SK-N-SH (cell line): ENCODE results near the gene ST6GALNAC3. TPM values are rescaled to one million over a fixed set of nuclear protein-coding genes. Genes with fewer than 3 reads are reported as not detected.

Source experiments
- CTCF ChIA-PET: fragments of 300-600, 350-600 bp; formaldehyde crosslinking; extraction: SDS; loops from one replicate; lab custom pipeline; 2021; lab: Yijun Ruan, JAX
- POLR2A ChIA-PET: fragments of 350-600 bp; sonication (Branson Sonifier 250); formaldehyde crosslinking; extraction: SDS; loops from one replicate; lab custom pipeline; 2020; ENCODE audit warnings: antibody characterized with exemption, inconsistent platforms; lab: Yijun Ruan, JAX
- DNase-seq: peaks from one replicate; pipeline ENCODE4 v3.0.0; 2012
- H2AFZ ChIP-seq: fragments of 200-600 bp; sonication (generic); 2 replicates; pipeline ENCODE4 v1.8.1; 2016; ENCODE audit warnings: antibody characterized with exemption, mild to moderate bottlenecking, low read depth
- H3F3A ChIP-seq: fragments of 200-600 bp; sonication (generic); replicated peaks from 2 replicates; pipeline ENCODE3; 2016; ENCODE audit warnings: antibody characterized with exemption, mild to moderate bottlenecking; ENCODE audit not compliant: insufficient read depth
- H3K27ac ChIP-seq, 2 experiments: fragments of 200-500 bp in 1 of 2; fragments of 200-600 bp in 1 of 2; sonication (Bioruptor generic) in 1 of 2; sonication (generic), shearing (Covaris generic) in 1 of 2; 2 replicates each; pipeline versions ENCODE4 v1.5.1 to v1.6.1; 2014 to 2016; ENCODE audit warnings: low read depth in 2 of 2, inconsistent platforms in 1 of 2, low read length in 1 of 2, mild to moderate bottlenecking in 1 of 2, mixed read lengths in 1 of 2
- H3K27me3 ChIP-seq: fragments of 200-600 bp; sonication (generic), shearing (Covaris generic); 2 replicates; pipeline ENCODE4 v1.6.1; 2016; ENCODE audit warnings: mixed run types; ENCODE audit not compliant: insufficient read depth
- H3K36me3 ChIP-seq, 2 experiments: fragments of 200-500 bp in 1 of 2; fragments of 200-600 bp in 1 of 2; sonication (Bioruptor generic) in 1 of 2; sonication (generic) in 1 of 2; replicated peaks in 1 of 2; 2 replicates each; pipeline versions ENCODE3 to v1.5.1; 2014 to 2016; ENCODE audit warnings: low read length in 1 of 2, mild to moderate bottlenecking in 1 of 2; ENCODE audit not compliant: insufficient read depth in 2 of 2, control insufficient read depth in 1 of 2
- H3K4me1 ChIP-seq, 2 experiments: fragments of 200-500 bp in 1 of 2; fragments of 200-600 bp in 1 of 2; sonication (Bioruptor generic) in 1 of 2; sonication (generic), shearing (Covaris generic) in 1 of 2; 2 replicates each; pipeline versions ENCODE4 v1.5.1 to v1.6.1; 2014 to 2016; ENCODE audit warnings: low read depth in 1 of 2, low read length in 1 of 2, mixed run types in 1 of 2; ENCODE audit not compliant: insufficient read depth in 2 of 2, control insufficient read depth in 1 of 2
- H3K4me2 ChIP-seq: fragments of 200-600 bp; sonication (generic), shearing (Covaris generic); 2 replicates; pipeline ENCODE4 v1.6.1; 2017; ENCODE audit warnings: mixed run types
- H3K4me3 ChIP-seq, 2 experiments: fragments of 200-500 bp in 1 of 2; fragments of 200-600 bp in 1 of 2; sonication (Bioruptor generic) in 1 of 2; sonication (generic), shearing (Covaris generic) in 1 of 2; 2 replicates each; pipeline versions ENCODE4 v1.5.1 to v1.8.1; 2014 to 2016; ENCODE audit warnings: low read depth in 2 of 2, inconsistent platforms in 1 of 2, low read length in 1 of 2, mild to moderate bottlenecking in 1 of 2, mixed read lengths in 1 of 2, moderate library complexity in 1 of 2
- H3K79me2 ChIP-seq: fragments of 200-600 bp; sonication (generic); 2 replicates; pipeline ENCODE4 v1.8.1; 2017; ENCODE audit warnings: mild to moderate bottlenecking; ENCODE audit not compliant: insufficient read depth
- H3K9ac ChIP-seq: fragments of 200-600 bp; sonication (generic); 2 replicates; pipeline ENCODE4 v1.6.1; 2017; ENCODE audit warnings: mixed run types
- H3K9me2 ChIP-seq: fragments of 200-600 bp; sonication (generic); 2 replicates; pipeline ENCODE4 v1.6.1; 2017; ENCODE audit warnings: mixed run types
- H3K9me3 ChIP-seq: fragments of 200-600 bp; sonication (generic); 2 replicates; pipeline ENCODE4 v1.6.1; 2017; ENCODE audit warnings: mixed run types, mild to moderate bottlenecking, moderate library complexity
- H4K20me1 ChIP-seq: fragments of 200-600 bp; sonication (generic); 2 replicates; pipeline ENCODE4 v1.6.1; 2017; ENCODE audit warnings: mild to moderate bottlenecking, mixed run types; ENCODE audit not compliant: insufficient read depth
- ELF1 ChIP-seq: IDR thresholded peaks from 2 replicates; pipeline ENCODE4 v1.4.0; 2012
- EZH2phosphoT487 ChIP-seq: fragments of 200-600 bp; sonication (generic); IDR thresholded peaks from 2 replicates; pipeline ENCODE4 v1.6.1; 2017; ENCODE audit warnings: low read depth, mixed run types, mild to moderate bottlenecking, antibody characterized with exemption, moderate library complexity, borderline replicate concordance
- FOXJ3 ChIP-seq: sonication (generic); formaldehyde crosslinking; IDR thresholded peaks from 2 replicates; pipeline ENCODE4 v1.5.1; 2020; ENCODE audit warnings: mild to moderate bottlenecking, missing genetic modification reagents
- FOXM1 ChIP-seq: IDR thresholded peaks from 2 replicates; pipeline ENCODE4 v1.4.0; 2012; ENCODE audit warnings: low read depth, mild to moderate bottlenecking
- GATA2 ChIP-seq: sonication (generic); formaldehyde crosslinking; IDR thresholded peaks from 2 replicates; pipeline ENCODE4 v1.5.0; 2020; ENCODE audit warnings: mild to moderate bottlenecking, missing genetic modification reagents
- JUND ChIP-seq: IDR thresholded peaks from 2 replicates; pipeline ENCODE4 v1.4.0; 2012
- MEF2A ChIP-seq: IDR thresholded peaks from 2 replicates; pipeline ENCODE4 v1.4.0; 2012; ENCODE audit warnings: low read depth, borderline replicate concordance
- MXI1 ChIP-seq: IDR thresholded peaks from 2 replicates; pipeline ENCODE4 v1.6.1; 2012; ENCODE audit warnings: mild to moderate bottlenecking, low read depth, low read length, improper control_type of control experiment
- NFIC ChIP-seq: IDR thresholded peaks from 2 replicates; pipeline ENCODE4 v1.4.0; 2012; ENCODE audit warnings: borderline replicate concordance
- NRF1 ChIP-seq: IDR thresholded peaks from 2 replicates; pipeline ENCODE4 v1.6.1; 2012; ENCODE audit warnings: low read depth, mild to moderate bottlenecking, low read length
- PBX3 ChIP-seq: IDR thresholded peaks from 2 replicates; pipeline ENCODE4; 2012
- POLR2AphosphoS5 ChIP-seq: IDR thresholded peaks from 2 replicates; pipeline ENCODE4 v1.6.1; 2012; ENCODE audit warnings: low read depth, low read length
- RAD21 ChIP-seq: IDR thresholded peaks from 2 replicates; pipeline ENCODE4 v1.6.1; 2012; ENCODE audit warnings: mild to moderate bottlenecking, low read length
- RCOR1 ChIP-seq: fragments of 150-350 bp; IDR thresholded peaks from 2 replicates; pipeline ENCODE4 v1.6.1; 2017; ENCODE audit warnings: antibody characterized with exemption, low read length
- RFX5 ChIP-seq: IDR thresholded peaks from 2 replicates; pipeline ENCODE4 v1.6.1; 2012; ENCODE audit warnings: mild to moderate bottlenecking, improper control_type of control experiment, low read length
- TCF12 ChIP-seq: IDR thresholded peaks from 2 replicates; pipeline ENCODE4 v1.4.0; 2012
- TEAD4 ChIP-seq: IDR thresholded peaks from 2 replicates; pipeline ENCODE4 v1.4.0; 2012; ENCODE audit warnings: mild to moderate bottlenecking, borderline replicate concordance; ENCODE audit not compliant: insufficient read depth
- YY1 ChIP-seq: IDR thresholded peaks from 2 replicates; pipeline ENCODE4 v1.4.0; 2012; ENCODE audit warnings: low read depth, mild to moderate bottlenecking
- WGBS: methylation state at CpG from one replicate; pipeline ENCODE4 v1.1.6; 2017; ENCODE audit warnings: low lambda C conversion rate; 5-methylcytosine and 5-hydroxymethylcytosine counted together
- polyA plus RNA-seq, 3 experiments: library from polyadenylated mRNA; depleted of rRNA; stranded (reverse); fragments of >200 nt; gene quantifications; 2 replicates each; pipeline ENCODE4 v1.2.3, GENCODE V29; 2012
- TF ChIP-seq, protein P1 (sequence below): fragments of 150-350 bp; IDR thresholded peaks from 2 replicates; pipeline ENCODE4 v1.6.1; 2016; ENCODE audit warnings: mild to moderate bottlenecking, low read depth, low read length
- TF ChIP-seq, protein P2 (sequence below): IDR thresholded peaks from 2 replicates; pipeline ENCODE4 v1.4.0; 2012; ENCODE audit warnings: low read depth, borderline replicate concordance
- TF ChIP-seq, protein P3 (sequence below): fragments of 150-350 bp; IDR thresholded peaks from 2 replicates; pipeline ENCODE4 v1.6.1; 2017; ENCODE audit warnings: antibody characterized with exemption, low read length, low read depth, borderline replicate concordance
- TF ChIP-seq, protein P4 (sequence below): IDR thresholded peaks from 2 replicates; pipeline ENCODE4 v1.4.0; 2012; ENCODE audit warnings: low read depth, borderline replicate concordance
- TF ChIP-seq, protein P5 (sequence below): fragments of 200-600 bp; sonication (generic); IDR thresholded peaks from 2 replicates; pipeline ENCODE4 v1.6.1; 2017; ENCODE audit warnings: antibody characterized with exemption, mild to moderate bottlenecking, moderate library complexity

Gene ST6GALNAC3
- polyA plus RNA-seq, 1 of the 3 experiments (the other 2 are of a cell fraction), result 8.1 TPM

DNA sequence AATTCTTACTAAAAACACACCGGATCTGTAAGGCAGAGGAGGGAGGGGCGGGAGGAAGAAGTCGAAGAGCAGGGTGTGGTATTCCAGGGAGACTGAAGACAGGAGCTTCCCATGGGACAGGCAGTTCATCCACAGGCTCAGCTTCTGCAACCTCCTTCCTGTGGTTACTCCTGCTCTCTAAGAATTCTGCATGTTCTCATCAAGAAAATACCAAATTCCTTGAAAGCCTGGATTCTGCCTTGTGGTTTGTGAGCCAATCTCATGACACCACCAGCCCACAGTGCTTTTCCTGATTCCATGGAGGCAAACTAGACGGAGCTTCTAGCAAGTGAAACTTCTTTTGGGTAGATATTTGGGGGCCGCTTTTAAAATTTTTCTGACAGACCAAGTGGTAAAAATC is 1.1 kb upstream of the ST6GALNAC3 start:
- H3K9ac ChIP-seq, result no peak overlapping the region; the same call in 1 of the 2 replicates
- peak overlapping the region; percentile 97 for H3K4me2 ChIP-seq
- no peaks in the 10 kb centered on the region for H3K9me3 ChIP-seq
- no peaks in the 10 kb centered on the region for H3K36me3 ChIP-seq
- H3K4me1 ChIP-seq, result peaks cover 9 to 16% of the 10 kb centered on the region in 2 experiments
- no peak overlapping the region for H2AFZ ChIP-seq
- ChIA-PET CTCF (interaction anchor here (1.3 kb wide), 1 partner anchor 81 kb away, joined by 6 read pairs; no protein-coding TSS in a partner anchor), POLR2A (interaction anchor here (1.6 kb wide), 1 partner anchor 8 kb away, joined by 6 read pairs; no protein-coding TSS in a partner anchor)
- peaks cover 39% of the 10 kb centered on the region for H3F3A ChIP-seq
- H3K4me3 ChIP-seq, result no peak overlapping the region
- peak overlapping the region in 1 of 2 experiments; percentile 72; a peak in 2 of 4 replicates for H3K27ac ChIP-seq
- 73% methylated on average over 5 of the region's 5 CpGs for WGBS
- no peaks in the 10 kb centered on the region for H3K27me3 ChIP-seq
- no peaks in the 10 kb centered on the region for H4K20me1 ChIP-seq
- DNase-seq, result no peak
- H3K9me2 ChIP-seq, result no peaks in the 10 kb centered on the region
- H3K79me2 ChIP-seq, result peaks cover 36% of the 10 kb centered on the region
- TF ChIP-seq TEAD4, result peak; percentile 81; the same call in 1 of the 2 replicates
- TF ChIP-seq PBX3, result peak; percentile 67
- peak; percentile 40; the same call in 1 of the 2 replicates for TF ChIP-seq POLR2AphosphoS5
- TF ChIP-seq ELF1, result no peak
- no peak for TF ChIP-seq FOXJ3 (CRISPR knock-in tag)
- TF ChIP-seq RAD21, result no peak
- peak; percentile 80 for TF ChIP-seq NFIC
- no peak for TF ChIP-seq MXI1
- TF ChIP-seq, protein P1, sequence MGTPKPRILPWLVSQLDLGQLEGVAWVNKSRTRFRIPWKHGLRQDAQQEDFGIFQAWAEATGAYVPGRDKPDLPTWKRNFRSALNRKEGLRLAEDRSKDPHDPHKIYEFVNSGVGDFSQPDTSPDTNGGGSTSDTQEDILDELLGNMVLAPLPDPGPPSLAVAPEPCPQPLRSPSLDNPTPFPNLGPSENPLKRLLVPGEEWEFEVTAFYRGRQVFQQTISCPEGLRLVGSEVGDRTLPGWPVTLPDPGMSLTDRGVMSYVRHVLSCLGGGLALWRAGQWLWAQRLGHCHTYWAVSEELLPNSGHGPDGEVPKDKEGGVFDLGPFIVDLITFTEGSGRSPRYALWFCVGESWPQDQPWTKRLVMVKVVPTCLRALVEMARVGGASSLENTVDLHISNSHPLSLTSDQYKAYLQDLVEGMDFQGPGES, result no peak
- no peak for TF ChIP-seq NRF1
- TF ChIP-seq EZH2phosphoT487, result no peak
- TF ChIP-seq, protein P2, sequence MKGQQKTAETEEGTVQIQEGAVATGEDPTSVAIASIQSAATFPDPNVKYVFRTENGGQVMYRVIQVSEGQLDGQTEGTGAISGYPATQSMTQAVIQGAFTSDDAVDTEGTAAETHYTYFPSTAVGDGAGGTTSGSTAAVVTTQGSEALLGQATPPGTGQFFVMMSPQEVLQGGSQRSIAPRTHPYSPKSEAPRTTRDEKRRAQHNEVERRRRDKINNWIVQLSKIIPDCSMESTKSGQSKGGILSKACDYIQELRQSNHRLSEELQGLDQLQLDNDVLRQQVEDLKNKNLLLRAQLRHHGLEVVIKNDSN, result no peak
- TF ChIP-seq, protein P3, sequence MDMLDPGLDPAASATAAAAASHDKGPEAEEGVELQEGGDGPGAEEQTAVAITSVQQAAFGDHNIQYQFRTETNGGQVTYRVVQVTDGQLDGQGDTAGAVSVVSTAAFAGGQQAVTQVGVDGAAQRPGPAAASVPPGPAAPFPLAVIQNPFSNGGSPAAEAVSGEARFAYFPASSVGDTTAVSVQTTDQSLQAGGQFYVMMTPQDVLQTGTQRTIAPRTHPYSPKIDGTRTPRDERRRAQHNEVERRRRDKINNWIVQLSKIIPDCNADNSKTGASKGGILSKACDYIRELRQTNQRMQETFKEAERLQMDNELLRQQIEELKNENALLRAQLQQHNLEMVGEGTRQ, result no peak
- no peak for TF ChIP-seq RCOR1
- no peak for TF ChIP-seq RFX5
- TF ChIP-seq, protein P4, sequence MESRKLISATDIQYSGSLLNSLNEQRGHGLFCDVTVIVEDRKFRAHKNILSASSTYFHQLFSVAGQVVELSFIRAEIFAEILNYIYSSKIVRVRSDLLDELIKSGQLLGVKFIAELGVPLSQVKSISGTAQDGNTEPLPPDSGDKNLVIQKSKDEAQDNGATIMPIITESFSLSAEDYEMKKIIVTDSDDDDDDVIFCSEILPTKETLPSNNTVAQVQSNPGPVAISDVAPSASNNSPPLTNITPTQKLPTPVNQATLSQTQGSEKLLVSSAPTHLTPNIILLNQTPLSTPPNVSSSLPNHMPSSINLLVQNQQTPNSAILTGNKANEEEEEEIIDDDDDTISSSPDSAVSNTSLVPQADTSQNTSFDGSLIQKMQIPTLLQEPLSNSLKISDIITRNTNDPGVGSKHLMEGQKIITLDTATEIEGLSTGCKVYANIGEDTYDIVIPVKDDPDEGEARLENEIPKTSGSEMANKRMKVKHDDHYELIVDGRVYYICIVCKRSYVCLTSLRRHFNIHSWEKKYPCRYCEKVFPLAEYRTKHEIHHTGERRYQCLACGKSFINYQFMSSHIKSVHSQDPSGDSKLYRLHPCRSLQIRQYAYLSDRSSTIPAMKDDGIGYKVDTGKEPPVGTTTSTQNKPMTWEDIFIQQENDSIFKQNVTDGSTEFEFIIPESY, result no peak
- peak; percentile 85 for TF ChIP-seq TCF12
- peak; percentile 59; the same call in 1 of the 2 replicates for TF ChIP-seq FOXM1
- TF ChIP-seq, protein P5, sequence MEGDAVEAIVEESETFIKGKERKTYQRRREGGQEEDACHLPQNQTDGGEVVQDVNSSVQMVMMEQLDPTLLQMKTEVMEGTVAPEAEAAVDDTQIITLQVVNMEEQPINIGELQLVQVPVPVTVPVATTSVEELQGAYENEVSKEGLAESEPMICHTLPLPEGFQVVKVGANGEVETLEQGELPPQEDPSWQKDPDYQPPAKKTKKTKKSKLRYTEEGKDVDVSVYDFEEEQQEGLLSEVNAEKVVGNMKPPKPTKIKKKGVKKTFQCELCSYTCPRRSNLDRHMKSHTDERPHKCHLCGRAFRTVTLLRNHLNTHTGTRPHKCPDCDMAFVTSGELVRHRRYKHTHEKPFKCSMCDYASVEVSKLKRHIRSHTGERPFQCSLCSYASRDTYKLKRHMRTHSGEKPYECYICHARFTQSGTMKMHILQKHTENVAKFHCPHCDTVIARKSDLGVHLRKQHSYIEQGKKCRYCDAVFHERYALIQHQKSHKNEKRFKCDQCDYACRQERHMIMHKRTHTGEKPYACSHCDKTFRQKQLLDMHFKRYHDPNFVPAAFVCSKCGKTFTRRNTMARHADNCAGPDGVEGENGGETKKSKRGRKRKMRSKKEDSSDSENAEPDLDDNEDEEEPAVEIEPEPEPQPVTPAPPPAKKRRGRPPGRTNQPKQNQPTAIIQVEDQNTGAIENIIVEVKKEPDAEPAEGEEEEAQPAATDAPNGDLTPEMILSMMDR, result no peak
- 0 out of 2 replicates have a peak, but pooled peaks have one; percentile 30 for TF ChIP-seq YY1
- peak; percentile 59; the same call in 1 of the 2 replicates for TF ChIP-seq JUND
- TF ChIP-seq MEF2A, result peak; percentile 52; the same call in 1 of the 2 replicates
- TF ChIP-seq GATA2 (CRISPR knock-in tag), result no peak
